Mononuclear cell (primary cell): ENCODE measurements around the gene MADD. TPM values are rescaled to one million over a fixed set of nuclear protein-coding genes. Genes with fewer than 3 reads are reported as not detected.

Experiments
- H3K27me3 ChIP-seq: 2 replicates; pipeline ENCODE4 v1.6.0; 2011; ENCODE audit warnings: low read length, control low read depth; ENCODE audit not compliant: insufficient read depth
- H3K4me1 ChIP-seq: 2 replicates; pipeline ENCODE4 v1.5.1; 2011; ENCODE audit warnings: mild to moderate bottlenecking, low read length, control low read depth; ENCODE audit not compliant: insufficient read depth
- H3K4me3 ChIP-seq: 2 replicates; pipeline ENCODE4 v1.5.1; 2011; ENCODE audit warnings: mild to moderate bottlenecking, low read length, moderate library complexity
- H3K9me3 ChIP-seq: 2 replicates; pipeline ENCODE4 v1.5.1; 2011; ENCODE audit warnings: low read depth, mild to moderate bottlenecking, control low read depth, low read length
- total RNA-seq: library from RNA; depleted of rRNA; stranded (reverse); fragments of >200 nt; gene quantifications from one replicate; pipeline ENCODE4 v1.2.3, GENCODE V29; 2012

MADD gene
- total RNA-seq, 1 donor: 87.8 TPM

- Histone ChIP-seq H3K4me1 (peaks cover 57% of the 10 kb centered on the region), H3K27me3 (no peaks in the 10 kb centered on the region)
These were observed 105.1 kb downstream of the MADD start for GRCh38 chr11:47375020-47375419.

DNA sequence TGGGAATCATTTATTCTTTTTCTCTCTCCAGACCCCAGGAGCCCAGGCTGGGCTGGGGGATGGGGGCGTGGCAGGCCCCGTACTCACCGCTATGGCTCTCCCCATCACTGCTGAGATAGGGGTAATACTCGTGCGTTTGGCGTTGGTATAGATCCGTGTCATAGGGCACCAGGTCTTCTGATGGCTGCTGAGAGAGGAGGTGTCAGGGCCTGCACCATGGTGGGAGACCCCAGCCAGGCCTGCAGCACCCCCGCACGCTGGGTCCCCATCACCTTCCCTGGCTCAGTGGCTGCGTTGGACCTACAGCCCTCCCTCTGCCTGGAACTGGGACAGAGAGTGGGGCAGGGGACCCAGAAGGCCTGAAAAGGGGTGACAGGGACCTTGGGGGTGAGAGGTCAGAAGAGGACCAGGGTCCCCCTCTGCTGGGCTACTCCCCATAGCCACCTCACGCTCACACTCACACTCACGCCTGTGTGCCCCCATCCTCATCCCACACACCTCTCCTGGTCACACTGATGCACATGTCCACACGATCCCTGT is 105.7 kb downstream of the MADD start:
- Histone ChIP-seq H3K4me1 (peaks cover 56% of the 10 kb centered on the region), H3K4me3 (peak overlapping the region; percentile 85), H3K9me3 (no peaks in the 10 kb centered on the region), H3K27me3 (no peaks in the 10 kb centered on the region)

More at GRCh38 chr11:47375020-47375419, 105.1 kb downstream of the MADD start:
- Histone ChIP-seq H3K4me3 (peak overlapping the region; percentile 85), H3K9me3 (no peaks in the 10 kb centered on the region)

DNA sequence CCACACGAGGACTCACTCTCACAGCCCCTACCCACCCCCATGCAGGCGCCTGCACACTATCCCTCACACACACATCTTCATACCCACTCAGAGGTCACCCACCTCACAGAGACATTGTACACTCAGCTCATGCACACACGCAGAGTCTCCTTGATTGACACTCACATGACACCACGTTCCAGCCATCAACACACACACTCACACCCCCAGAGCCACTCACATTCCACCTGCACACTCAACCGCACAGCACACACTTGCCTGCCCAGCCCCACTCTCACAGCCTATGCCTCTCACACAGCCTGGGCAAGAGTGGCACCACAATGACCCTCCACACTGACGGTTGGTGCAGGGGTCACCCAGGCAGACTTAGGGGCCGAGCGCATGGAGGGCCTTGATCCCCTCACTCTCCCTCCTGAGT is 106.2 kb downstream of the MADD start:
- H3K4me1 ChIP-seq: peaks cover 56% of the 10 kb centered on the region
- no peaks in the 10 kb centered on the region for H3K27me3 ChIP-seq
- no peaks in the 10 kb centered on the region for H3K9me3 ChIP-seq
- peak overlapping the region; percentile 85 for H3K4me3 ChIP-seq

GRCh38 chr11:47376525-47377371 is 106.8 kb downstream of the MADD start:
- H3K4me1 ChIP-seq: peaks cover 53% of the 10 kb centered on the region
- peak overlapping the region; percentile 85 for H3K4me3 ChIP-seq
- H3K27me3 ChIP-seq: no peaks in the 10 kb centered on the region
- no peaks in the 10 kb centered on the region for H3K9me3 ChIP-seq

DNA sequence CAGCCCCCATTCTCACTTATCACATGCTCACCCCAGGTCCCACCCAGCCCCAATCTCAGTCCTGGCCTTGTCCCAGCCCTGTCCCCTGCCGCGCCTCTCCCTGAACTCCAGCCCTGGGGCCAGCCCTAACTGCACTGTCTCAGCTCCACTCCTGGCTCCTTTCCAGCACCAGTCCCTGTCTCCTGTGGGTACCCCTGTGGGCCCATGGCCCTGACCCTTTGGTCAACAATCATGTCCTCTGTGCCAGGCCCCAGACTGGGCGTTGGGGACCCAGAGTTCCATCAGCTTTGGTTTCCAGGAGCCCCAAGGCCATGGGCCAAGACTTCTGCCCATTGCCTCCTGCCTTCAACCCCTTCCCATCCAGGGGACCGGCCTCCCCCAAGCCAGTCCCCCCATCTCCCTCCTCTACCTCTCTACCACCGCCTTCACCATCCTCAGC is 107.7 kb downstream of the MADD start:
- Histone ChIP-seq H3K4me1 (peaks cover 50% of the 10 kb centered on the region), H3K9me3 (no peaks in the 10 kb centered on the region), H3K4me3 (peak overlapping the region; percentile 85), H3K27me3 (no peaks in the 10 kb centered on the region)

DNA sequence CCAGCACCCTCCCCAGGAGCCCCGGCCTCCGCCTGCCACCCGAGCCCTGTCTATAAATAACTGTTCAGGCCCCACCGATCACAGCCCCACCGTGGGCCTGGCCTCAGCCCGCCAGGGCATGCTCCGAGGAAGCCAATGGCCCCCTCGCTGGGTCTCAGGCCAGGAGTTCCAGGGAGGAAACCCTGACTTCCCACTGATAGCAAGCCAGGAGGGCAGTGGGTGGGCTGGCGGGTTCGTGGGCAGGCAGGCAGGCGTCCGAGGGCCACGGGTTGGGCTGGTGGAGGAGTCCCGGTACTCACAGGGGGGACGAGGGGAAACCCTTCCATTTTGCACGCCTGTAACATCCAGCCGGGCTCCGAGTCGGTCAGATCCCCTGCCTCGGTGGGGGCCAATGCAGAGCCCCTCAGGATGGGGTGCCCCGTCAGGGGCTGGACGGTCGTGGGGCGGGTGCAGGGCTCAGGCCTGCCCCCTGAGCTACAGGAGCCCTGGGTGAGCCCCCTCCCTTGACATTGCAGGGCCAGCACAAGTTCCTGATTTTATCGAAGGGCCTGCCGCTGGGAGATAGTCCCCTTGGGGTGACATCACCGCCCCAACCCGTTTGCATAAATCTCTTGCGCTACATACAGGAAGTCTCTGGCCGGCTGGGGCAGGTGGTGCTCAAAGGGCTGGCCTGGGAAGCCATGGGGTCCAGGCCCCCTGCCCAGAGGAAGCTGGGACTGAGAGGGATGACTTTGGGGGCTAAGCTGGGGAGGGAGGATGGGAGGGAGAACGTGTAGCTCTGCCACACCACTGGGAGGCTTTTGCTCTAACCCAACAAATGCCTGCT is 108.3 kb downstream of the MADD start, which contains the start of gene SPI1:
TSS of gene SPI1 (minus strand) at position 538 of the 826 bp plus-strand sequence. CDS start at position 344, 194 bp downstream.
- H3K4me1 ChIP-seq: peaks cover 52% of the 10 kb centered on the region
- H3K9me3 ChIP-seq: no peaks in the 10 kb centered on the region
- H3K27me3 ChIP-seq: no peaks in the 10 kb centered on the region
- H3K4me3 ChIP-seq: peak within 1 kb of the TSS; percentile 85

DNA sequence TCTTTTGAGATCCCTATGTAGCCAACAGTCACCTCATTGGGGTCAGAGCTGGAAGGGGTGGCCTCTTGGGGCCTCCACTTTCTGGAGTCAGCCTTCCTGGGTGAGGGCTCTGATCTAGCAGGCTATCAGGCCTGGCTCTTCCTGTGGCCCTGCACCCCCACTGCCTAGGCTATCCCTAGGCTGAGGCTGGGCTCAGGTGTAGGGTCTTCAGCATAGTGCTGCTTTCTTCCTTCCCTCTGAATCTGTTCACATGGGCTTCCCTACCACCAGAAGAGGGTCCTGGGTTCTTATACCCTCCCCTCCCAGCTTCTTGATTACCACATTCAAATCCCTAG is 108.9 kb downstream of the MADD start:
- peak overlapping the region; percentile 85 for H3K4me3 ChIP-seq
- H3K27me3 ChIP-seq: no peaks in the 10 kb centered on the region
- H3K4me1 ChIP-seq: peaks cover 52% of the 10 kb centered on the region
- no peaks in the 10 kb centered on the region for H3K9me3 ChIP-seq

- H3K4me3 ChIP-seq: no peak overlapping the region
- H3K9me3 ChIP-seq: no peaks in the 10 kb centered on the region
- no peaks in the 10 kb centered on the region for H3K27me3 ChIP-seq
- peaks cover 48% of the 10 kb centered on the region for H3K4me1 ChIP-seq
These were observed 109.4 kb downstream of the MADD start for GRCh38 chr11:47379317-47379716.

Other genes with a start within 250 kb of the MADD start
- gene ARFGAP2, start 93.3 kb upstream of the MADD start, total RNA-seq: 182 TPM
- gene PACSIN3, start 83.7 kb upstream of the MADD start, total RNA-seq: not detected
- 21.8 TPM for gene DDB2, start 55.2 kb upstream of the MADD start, total RNA-seq
- gene ACP2, start 21.3 kb upstream of the MADD start, total RNA-seq: 9.2 TPM
- 1.4 TPM for gene NR1H3, start 12.1 kb upstream of the MADD start, total RNA-seq
- 0.21 TPM for gene MYBPC3, start 82.6 kb downstream of the MADD start, total RNA-seq
- 202 TPM for gene SPI1, start 108.4 kb downstream of the MADD start, total RNA-seq
- gene SLC39A13, start 138.5 kb downstream of the MADD start, total RNA-seq: 13.4 TPM
- gene PSMC3, start 156.3 kb downstream of the MADD start, total RNA-seq: 48.7 TPM
- gene RAPSN, start 179.0 kb downstream of the MADD start, total RNA-seq: 0.42 TPM